ENCODE measurements around the gene FAM81B.

GRCh38 chr5:95441636-95442035 is 50.5 kb downstream of the FAM81B start:
- TF ChIP-seq CTCF (IDR thresholded peaks at IDR 0.05), result no peak
- TF ChIP-seq EZH2 (IDR thresholded peaks at IDR 0.05), result no peak

Measured in neural progenitor cell (in vitro differentiated cells).